Sigmoid colon (tissue), 4 donors: ENCODE measurements around the gene INPP5D.

ENCODE experiments used
- POLR2AphosphoS5 ChIP-seq, 4 donors: sonication (generic); formaldehyde crosslinking; IDR thresholded peaks; one replicate each; pipeline ENCODE4 v1.6.1; 2017; ENCODE audit warnings: antibody characterized with exemption in 4 of 4
- TF ChIP-seq, protein P1 (sequence below), 4 experiments: fragments of 450-650 bp in 3 of 4; fragments of 200-600 bp in 1 of 4; IDR thresholded peaks; one replicate each; pipeline ENCODE4 v1.5.1; 2016 to 2019; ENCODE audit warnings: antibody characterized with exemption in 4 of 4, mild to moderate bottlenecking in 3 of 4, moderate library complexity in 2 of 4

DNA sequence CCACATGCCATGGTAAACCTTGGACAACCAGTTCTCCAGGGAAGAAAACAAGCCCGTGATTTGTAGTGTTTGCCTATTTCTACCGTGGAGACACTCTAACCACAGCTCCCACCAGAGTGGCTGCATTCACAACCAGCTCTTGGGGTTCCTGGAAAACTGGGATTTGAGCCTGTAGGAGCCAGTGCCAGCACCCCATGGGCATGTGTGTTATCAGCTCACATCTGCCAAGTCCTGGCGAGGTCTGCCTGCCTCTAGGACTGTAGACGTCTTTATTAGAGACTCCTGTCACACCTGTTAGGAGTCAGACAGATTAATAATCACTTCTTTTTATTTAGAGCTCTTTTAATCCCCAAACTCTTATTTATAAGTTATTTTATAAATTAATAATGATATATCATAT lies 41.0 kb downstream of the INPP5D start:
- no peak for TF ChIP-seq POLR2AphosphoS5 (IDR thresholded peaks at IDR 0.05)
- TF ChIP-seq, protein P1, sequence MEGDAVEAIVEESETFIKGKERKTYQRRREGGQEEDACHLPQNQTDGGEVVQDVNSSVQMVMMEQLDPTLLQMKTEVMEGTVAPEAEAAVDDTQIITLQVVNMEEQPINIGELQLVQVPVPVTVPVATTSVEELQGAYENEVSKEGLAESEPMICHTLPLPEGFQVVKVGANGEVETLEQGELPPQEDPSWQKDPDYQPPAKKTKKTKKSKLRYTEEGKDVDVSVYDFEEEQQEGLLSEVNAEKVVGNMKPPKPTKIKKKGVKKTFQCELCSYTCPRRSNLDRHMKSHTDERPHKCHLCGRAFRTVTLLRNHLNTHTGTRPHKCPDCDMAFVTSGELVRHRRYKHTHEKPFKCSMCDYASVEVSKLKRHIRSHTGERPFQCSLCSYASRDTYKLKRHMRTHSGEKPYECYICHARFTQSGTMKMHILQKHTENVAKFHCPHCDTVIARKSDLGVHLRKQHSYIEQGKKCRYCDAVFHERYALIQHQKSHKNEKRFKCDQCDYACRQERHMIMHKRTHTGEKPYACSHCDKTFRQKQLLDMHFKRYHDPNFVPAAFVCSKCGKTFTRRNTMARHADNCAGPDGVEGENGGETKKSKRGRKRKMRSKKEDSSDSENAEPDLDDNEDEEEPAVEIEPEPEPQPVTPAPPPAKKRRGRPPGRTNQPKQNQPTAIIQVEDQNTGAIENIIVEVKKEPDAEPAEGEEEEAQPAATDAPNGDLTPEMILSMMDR (IDR thresholded peaks at IDR 0.05): no peak
